ENCODE results near the gene ATP6V1C2.
"Not testable (repeated sequence)": the region's sequence is repeated elsewhere in the genome, so short reads cannot be mapped to it uniquely, and the experiment has no call there.

Gene ATP6V1C2

DNA sequence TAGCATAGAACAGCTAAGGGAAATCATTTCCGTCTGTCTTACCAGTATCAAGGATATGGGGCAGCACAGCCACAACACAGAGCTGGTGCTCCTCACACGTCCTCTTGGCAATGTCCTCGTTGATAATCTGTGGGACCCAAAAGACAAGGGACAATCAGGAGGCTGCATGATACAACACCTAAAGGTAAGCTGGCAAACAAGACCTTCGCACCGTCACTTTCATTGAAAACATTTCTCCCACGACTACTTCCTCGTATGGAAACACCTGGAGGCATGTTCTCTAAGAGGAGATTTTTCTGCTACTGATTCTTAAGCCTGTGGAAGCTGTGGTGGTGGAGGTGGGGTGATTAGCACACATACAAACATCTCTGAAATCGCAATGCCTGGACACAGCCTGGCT lies 67.4 kb downstream of the ATP6V1C2 start:
- DNase-seq, result no peak

DNA sequence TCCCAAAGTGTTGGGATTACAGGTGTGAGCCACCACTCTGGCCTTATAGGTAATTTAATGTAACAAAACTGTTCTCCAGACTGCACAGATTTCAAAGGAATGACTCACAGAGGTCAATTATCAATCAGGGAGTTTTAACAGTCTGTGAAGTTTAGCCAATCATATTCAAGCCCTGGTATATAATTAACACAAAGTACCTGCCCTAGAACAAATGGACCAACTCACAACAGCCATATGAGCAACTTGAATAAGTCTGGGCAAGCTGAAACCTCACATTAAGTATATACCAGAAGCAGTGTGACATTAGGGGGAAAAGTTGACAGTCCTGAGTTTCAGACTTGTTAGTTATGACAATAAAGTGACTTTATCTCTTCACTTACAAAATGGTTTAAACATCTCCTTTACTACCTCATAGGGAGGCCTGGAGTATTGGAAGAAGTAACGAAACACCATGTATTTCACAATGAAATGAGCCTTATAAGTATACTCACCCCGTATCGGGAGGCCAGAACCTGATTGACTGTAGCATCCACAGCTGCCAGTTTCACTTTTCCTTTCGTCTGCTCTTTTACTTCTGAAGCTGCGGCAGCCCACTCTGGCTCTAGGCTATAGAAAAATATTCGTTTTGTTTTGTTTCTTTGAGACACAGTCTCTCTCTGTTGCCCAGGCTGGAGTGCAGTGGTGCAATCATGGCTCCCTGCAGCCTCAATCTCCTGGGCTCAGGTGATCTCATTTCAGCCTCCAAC lies 69.0 kb downstream of the ATP6V1C2 start:
- DNase-seq, result peak; percentile 38

DNA sequence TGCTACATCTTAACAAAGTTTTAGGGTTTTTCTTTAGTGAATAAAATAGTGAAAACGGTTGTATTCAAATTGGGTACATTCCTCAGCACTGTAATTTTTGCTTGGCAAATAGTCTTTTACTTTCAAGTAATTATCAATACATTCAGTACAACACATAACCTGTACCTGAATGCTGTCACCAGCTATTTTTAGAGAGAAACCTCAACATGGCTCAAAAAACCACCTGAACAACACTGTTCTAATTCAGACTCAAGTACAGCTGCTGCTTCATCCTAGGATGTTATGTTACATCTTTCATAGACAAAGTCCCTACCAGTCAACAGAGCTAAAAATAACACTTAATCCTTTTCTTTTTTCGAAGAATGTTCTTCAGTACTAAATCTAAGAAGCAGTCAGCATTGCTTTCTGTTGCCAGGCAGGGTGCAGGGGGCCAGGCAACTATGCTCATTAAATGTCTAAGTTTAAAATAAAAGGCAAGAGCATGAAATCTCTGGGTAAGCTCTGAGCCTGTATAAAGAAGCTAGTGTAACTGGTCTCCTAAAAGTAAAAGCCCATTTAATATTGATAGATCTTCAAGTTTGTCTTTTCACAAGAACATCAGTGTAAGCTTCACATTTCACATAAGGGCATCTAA lies 70.7 kb downstream of the ATP6V1C2 start:
- peak; percentile 20 for DNase-seq

DNA sequence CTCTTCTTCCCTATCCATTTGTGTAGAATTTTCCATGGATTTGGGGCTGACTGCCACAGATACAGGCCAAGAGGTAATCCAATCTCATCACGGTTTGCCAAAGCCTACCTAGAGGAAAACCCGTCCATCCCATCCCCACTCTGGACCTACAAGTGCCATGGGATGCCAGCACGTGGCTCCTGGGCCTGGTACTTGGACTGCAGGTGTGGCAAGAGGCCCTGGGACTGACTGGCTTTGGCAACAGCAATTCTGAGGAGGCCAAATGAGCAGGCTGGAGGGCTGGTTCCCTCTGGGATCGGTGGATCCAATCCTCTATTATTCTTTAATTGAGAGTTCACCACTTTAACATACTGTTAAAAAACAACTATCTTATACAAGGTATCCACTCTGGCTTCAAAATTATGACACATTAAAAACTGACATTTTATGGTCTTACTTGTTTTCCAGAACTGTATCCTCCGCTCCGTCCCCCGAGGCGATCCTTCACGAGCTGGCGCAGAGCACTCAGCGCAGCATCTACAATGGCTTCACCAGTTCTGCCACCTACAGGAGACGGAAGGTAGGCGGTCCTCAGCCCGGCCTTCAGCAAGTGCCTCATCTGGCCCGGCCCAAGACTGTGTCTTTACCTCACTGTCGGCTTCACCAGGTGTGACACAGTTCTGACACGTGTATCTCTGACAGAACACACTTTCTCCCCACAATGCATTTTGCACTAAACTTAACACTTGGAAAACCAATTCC lies 71.4 kb downstream of the ATP6V1C2 start:
- no peak for DNase-seq

DNA sequence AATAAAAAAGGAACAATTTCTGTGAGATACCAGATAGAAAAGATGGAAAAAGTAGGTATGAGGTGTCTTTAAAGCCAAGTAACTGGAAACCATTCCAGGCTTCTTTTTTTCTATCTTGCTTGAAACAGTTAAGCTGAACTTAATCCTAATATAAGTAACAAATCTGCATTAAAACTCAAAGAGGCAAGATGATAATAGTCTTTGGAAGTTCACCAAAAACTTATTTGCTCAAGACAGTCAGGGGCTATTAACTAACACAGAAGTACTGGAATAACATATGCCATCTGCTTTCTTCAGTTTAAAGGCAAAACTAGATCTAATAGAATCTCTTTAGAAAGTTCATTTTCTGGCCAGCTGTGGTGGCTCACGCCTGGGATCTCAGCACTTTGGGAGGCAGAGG lies 72.4 kb downstream of the ATP6V1C2 start:
- no peak for DNase-seq

DNA sequence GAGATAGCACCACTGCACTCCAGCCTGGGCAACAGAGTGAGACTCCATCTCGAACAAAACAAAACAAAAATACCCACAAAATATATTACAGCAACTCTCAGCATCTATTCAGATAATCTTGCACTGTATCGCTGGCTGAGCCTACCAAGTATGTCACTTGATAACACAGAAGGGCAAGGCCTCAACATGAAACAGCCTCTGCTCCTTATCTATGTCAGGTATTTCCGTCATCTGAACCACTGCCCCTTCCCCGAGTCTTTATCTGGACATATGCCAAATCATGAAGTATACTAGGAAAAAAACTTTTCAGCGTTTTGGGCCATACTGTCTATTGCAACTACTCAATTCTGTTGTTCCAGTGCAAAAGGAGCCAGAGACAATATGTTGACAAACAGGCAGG lies 73.4 kb downstream of the ATP6V1C2 start:
- DNase-seq, result no peak

DNA sequence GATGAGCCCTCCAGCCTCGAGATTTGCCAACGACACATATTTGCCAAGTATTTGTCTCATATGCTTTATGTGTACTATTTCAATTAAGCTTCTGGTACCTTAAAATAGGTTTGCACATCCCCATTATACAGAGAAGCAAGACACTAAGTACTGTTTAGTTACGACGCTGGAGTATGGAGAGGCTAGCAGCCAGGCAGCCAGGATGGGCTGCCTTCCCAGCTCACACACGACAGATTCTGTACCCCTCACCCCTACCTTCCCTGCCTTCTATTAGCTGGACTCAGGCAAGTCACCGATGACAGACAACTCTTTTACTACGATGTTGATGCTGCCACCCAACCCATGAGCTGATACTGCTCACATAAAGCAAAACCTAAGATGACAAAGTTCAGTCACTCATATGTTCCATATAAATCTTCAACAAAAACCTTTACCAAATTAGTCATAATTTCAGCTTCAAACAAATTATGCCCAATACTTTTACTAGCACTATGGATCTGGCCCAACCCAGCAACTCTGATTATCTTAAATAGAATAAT lies 74.1 kb downstream of the ATP6V1C2 start:
- no peak for DNase-seq

DNA sequence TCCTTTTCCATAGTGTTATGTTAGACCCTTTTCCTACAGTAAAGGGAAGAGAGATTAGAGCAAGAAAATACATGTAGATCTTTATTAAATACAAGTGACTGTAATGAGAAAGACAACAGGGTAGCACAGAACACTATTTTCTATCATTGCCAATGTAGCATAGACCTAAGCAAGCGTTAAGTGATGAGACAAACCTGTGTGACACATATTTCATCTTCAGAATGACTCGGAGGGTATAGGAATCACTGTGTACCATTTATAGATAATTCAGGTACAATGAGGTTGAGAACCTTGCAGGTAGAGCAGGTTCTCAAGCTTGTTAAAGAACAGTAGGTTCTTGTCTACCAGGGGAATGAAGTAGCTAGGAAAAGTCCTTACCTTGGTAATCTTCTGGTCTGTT lies 75.3 kb downstream of the ATP6V1C2 start:
- DNase-seq, result no peak

DNA sequence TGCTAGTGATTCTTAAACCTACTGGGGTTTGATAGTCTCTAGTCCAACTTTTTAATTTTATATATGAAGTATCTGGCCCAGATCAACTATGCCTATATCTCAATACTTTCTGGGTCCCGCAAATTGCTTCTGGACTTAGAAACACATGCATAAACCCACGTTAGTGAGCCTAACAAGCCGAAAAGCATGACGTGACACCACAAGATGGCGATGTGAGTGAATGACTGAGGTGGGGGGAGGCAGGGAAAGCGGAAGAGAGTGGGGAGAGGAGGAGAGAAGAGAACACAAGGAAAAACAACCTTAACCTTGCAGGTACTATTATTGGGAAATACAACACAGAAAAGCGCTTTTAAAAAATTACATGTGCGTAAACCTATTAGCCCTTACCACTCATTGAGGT lies 77.4 kb downstream of the ATP6V1C2 start:
- no peak for DNase-seq

DNA sequence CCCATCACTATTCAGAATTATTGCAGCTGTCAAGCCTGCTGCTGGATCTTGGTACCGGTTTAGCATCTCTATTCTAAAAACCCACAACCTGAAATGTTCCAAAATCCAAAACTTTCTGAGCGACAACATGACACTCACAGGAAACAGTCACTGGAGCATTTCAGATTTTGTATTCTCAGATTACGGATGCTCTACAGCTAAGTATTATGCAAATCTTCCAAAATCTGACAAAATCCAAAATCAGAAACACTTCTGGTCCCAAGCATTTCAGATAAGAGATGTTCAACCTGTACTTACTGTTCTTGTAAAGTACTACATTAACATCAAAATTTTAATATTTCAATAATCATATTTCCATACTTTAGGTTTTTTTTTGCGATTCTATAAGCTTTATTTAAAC lies 78.7 kb downstream of the ATP6V1C2 start:
- no peak for DNase-seq

DNA sequence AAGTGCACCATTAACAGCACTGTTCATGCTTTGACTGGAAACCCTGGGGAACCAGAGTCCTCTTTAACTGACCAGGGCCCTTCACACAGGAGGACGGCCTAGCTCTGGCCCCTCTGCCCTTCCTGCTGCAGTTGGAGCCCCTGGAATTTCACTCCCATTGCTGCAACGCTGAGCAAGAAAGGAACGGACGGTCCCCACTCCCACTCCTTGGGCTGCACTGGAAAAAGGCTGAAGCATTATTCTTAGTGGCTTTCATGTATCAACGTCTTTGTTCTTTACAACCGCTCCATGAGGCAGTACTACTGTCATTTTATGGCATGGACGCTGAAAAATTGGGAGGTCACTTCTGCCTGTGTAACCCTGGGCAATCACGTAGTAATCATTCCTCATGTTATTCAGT lies 81.2 kb downstream of the ATP6V1C2 start:
- DNase-seq, result no peak

DNA sequence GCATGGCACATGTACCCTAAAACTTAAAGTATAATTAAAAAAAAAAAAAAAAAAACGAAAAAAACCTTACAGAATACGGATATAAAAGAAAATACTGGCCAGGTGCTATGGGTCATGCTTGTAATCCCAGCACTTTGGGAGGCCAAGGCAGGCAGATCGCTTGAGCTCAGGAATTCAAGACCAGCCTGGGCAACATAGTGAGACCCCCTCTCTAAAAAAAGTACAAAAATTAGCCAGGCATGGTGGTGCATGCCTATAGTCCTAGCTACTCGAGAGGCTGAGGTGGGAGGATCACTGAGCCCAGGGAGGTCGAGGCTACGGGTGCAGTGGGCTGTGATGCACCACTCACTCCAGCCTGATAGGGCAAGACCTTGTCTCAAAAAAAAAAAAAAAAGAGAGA lies 84.6 kb downstream of the ATP6V1C2 start:
- DNase-seq, result not testable (repeated sequence)

DNA sequence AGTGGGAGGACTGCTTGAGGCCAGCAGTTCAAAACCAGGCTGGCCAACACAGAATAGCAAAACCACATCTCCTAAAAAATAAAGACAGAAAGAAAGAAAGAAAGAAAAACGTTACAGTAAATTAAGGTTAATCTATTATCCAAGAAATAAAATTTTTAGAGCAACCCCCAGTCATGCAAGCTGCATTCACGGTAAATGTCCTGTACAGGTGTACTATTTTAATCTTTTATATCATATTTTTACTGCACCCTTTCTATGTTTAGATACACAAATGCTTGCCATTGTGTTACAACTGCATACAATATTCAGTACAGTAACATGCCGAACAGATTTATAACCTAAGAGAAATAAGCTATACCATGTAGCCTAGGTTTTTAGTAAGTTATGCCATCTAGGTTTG lies 85.1 kb downstream of the ATP6V1C2 start:
- no peak for DNase-seq

DNA sequence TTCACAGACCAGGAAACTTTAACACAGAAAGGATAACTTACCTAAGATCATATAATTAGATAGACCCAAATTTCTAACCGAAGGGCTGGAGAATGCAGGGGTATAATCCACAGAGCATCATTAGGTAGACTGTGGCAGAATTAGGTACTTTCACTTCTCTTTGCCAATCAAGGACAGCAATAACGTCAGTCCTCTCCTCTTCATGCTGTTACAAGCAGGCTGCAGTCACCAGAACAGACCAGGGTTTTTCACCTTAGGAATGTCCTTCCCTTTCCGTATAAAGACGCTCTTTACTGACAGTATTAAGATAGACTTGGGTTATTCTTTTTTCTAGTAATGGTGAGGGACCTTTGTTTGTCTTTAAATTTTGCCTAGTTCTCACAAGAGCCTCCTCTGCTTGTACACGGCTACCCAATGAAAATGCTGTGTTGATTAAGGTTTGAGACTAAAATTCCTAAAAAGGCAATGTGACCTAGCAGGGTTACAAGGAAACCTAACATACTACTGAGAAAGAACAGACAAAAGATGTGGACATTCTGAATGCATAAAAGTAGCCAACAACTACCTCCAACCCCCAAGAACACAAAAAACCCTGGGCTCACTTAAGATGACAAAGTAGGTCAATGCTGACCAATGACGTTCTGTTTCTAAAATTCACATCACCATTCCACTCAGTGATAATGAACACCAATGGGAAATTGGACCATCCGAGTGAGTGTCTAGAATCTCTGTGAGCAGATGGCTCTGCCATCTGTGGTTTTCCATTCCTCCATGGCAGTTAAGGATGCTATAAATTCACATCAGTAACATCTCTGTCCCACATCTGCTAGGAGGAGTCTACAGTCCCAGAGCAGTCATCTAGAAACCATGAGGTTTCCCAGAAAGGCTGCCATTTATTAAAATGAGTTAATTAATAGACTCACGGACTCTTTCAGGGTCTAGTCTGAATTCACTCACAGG lies 89.1 kb downstream of the ATP6V1C2 start:
- peak; percentile 39 for DNase-seq

DNA sequence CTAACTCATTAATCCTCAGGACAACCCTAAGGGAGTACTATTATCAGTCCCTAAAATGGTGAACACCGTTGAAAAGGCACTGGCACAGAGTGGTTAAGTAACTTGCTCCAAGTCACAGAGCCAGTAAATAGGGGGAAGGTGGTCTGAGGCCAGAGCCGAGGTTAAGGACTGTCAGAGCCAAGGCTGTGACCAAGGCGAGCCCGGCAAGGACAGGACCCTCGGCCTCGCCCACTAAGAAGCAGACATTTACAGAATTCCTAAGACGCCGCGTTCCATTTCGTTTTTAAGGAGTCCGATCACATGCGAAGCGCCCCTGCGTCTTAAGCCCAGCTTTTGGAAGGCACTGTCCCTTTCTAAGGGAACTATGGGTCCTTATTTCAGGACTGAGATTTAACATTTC lies 90.1 kb downstream of the ATP6V1C2 start:
- DNase-seq, result no peak

DNA sequence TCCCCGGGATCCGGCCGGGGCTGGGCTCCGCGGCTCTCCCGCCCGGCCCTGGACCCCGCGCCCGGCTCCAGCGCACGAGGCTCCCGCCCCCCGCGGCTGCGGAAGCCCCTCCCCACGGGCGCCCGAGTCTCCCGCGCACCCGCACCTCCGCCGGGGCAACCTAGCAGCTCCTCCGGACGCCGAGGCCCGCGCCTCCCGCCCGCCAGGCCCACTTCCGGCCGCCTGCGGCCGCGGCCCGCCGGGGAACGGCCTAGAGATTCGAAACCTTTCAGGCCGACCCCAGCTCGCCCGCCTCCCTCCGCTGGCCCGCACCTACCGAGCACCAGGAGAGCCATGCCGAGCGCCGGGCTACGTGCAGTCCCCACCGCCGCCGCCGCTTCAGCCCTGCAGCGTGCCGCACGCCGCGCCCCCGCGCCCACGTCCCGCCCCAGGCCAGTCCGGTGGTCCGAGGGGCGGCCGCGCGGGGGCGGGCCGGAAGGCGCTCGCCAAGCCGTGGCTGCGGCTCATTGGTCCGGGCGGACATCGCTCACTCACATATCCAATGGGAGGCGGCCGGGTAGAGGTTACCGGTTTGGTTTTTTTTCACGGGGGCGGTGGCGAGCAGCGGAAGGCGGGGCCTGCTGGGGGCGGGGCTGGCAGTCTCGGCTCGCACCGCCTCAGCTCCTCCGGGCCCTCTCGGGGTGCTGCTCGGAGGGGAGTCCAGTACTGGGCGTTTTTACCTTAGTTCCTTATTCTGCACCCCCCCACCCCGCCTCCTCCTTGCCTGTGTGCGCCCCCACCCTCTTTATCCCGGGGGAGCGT lies 91.1 kb downstream of the ATP6V1C2 start, which contains the start of gene PDIA6:
TSS of gene PDIA6 (minus strand) at position 424 of the 801 bp plus-strand sequence. CDS start at position 335, 89 bp downstream.
- peak; percentile 98 for DNase-seq

DNA sequence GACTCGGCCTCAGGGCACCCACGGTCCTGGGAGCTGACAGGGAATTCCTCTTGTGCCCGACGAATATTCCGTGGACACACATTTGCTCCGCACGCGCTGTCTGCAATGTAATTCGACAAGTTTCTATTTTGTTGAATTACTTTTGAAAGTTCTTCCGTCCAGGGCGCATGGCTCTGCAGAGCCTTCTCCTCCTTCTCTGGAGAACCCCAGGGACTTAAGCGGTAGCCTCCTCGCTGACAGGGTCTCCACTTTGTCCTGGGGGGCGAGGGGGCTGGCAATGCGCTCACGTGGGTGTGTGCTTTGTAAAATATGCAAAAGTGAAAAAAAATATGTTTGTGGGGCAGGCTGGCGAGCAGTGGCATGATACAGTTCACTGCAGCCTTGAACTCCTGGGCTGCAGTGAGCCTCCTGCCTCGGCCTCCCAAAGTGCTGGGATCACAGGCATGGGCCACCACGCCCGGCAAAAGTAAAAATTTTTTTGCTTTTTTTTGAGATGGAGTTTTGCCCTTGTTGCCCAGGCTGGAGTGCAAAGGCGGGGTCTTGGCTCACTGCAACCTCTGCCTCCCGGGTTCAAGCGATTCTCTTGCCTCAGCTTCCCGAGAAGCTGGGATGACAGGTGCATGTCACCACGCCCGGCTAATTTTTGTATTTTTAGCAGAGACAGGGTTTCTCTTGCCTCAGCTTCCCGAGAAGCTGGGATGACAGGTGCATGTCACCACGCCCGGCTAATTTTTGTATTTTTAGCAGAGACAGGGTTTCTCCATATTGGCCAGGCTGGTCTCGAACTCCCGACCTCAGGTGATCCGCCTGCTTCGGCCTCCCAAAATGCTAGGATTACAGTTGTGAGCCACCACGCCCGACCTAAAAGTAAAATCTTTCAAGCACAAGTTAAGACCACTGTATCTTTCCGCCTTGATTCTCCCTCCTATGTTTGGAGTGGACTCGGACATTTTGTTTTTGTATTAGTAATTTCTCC lies 92.0 kb downstream of the ATP6V1C2 start:
- DNase-seq, result not testable (repeated sequence)

DNA sequence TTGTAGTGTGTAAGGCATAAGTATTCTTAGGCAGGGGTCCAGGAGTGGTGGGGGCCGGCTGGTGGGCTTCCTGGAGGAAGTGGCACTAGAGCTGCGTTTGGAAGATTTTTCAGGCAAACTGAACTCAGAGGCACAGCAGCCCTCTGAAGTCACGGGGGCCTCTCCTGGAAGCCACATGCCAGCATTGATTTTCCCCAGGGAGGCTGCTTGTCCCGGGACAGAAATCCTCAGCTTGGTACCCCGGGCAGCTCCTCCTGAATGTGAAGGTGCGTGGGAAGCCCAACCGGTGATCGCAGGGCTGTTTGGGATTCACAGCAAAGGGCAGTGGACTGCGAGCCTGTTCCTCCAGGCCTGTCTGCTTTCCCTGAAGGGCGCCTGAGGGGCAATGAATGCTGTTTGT lies 92.7 kb downstream of the ATP6V1C2 start:
- DNase-seq, result no peak

DNA sequence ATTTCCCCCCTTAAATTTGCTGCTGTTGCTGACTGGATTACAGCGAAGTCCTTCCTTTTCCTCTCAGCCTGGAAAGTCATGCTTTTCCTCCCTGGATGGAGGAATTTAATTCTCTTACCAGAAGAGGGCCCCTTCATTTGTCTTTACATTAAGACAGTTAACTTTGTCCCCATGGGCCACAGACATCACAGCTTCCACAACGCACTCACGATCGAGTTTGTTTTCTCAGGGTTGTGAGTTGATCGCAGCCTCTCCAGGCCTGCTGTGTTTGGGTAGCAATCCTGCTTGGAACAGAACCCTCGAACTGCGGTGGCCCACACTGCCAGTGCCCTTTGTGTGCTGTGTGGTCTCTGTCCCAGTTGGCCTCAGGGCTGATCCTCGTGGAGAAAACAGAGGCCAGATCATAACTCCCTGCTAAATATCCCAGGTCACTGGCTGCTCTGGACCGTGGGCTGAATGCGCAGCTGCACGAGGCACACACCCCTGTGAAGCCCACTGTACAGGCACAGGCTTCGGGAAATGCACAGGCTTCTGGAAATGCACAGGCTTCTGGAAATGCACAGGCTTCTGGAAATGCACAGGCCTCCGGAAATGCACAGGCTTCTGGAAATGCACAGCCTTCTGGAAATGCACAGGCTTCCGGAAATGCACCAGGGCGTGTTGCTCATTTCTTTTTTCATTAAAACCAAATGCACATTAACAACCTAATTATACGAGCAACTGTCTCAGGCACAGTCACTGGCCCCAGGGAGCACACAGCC lies 93.3 kb downstream of the ATP6V1C2 start:
- DNase-seq, result no peak

DNA sequence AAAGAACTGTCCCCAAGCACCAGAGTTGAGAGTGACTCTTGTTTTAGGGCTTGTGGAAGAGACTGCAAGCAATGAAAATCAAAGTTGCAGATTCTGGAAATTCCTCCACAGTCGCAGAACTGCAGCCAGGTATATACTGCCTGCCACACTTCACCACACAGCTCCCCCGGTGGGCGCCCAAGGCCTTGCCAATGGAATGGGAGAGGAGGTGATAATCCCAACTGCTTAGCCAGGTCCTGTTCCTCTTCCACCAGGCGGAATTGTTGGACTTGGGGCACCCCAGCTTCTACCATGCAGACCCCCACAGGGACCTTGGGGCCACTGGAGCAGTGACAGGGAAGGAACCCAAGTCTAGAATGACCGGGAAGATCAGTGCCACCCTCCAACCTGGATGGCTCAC lies 96.0 kb downstream of the ATP6V1C2 start:
- no peak for DNase-seq

All from activated CD4-positive, alpha-beta T cell treated with anti-CD3 and anti-CD28 coated beads, Interleukin-2, Interleukin-6, amounts not matched to agents 100 ng/mL and 50 ng/mL, durations not matched to agents 16 hours and 8 hours (primary cell).